Fibroblast of pulmonary artery (primary cell): ENCODE measurements around the gene LONP1.

Source experiments
- DNase-seq: peaks from one replicate; pipeline ENCODE4 v3.0.0-alpha.2; 2010; ENCODE audit warnings: low read depth
- H3K4me3 ChIP-seq: replicated peaks from 2 replicates; pipeline ENCODE4 v1.5.1; 2011; ENCODE audit warnings: low read depth, mild to moderate bottlenecking, control low read depth, low read length, moderate library complexity
- TF ChIP-seq, protein P1 (sequence below): IDR thresholded peaks from 2 replicates; pipeline ENCODE4 v1.5.1; 2011; ENCODE audit warnings: mild to moderate bottlenecking, control low read depth, low read length, inconsistent platforms; ENCODE audit errors: missing control alignments

LONP1 gene

GRCh38 chr19:5694956-5695648 is 24.8 kb downstream of the LONP1 start:
- no peak overlapping the region for H3K4me3 ChIP-seq
- TF ChIP-seq, protein P1, sequence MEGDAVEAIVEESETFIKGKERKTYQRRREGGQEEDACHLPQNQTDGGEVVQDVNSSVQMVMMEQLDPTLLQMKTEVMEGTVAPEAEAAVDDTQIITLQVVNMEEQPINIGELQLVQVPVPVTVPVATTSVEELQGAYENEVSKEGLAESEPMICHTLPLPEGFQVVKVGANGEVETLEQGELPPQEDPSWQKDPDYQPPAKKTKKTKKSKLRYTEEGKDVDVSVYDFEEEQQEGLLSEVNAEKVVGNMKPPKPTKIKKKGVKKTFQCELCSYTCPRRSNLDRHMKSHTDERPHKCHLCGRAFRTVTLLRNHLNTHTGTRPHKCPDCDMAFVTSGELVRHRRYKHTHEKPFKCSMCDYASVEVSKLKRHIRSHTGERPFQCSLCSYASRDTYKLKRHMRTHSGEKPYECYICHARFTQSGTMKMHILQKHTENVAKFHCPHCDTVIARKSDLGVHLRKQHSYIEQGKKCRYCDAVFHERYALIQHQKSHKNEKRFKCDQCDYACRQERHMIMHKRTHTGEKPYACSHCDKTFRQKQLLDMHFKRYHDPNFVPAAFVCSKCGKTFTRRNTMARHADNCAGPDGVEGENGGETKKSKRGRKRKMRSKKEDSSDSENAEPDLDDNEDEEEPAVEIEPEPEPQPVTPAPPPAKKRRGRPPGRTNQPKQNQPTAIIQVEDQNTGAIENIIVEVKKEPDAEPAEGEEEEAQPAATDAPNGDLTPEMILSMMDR: no peak
- no peak for DNase-seq

DNA sequence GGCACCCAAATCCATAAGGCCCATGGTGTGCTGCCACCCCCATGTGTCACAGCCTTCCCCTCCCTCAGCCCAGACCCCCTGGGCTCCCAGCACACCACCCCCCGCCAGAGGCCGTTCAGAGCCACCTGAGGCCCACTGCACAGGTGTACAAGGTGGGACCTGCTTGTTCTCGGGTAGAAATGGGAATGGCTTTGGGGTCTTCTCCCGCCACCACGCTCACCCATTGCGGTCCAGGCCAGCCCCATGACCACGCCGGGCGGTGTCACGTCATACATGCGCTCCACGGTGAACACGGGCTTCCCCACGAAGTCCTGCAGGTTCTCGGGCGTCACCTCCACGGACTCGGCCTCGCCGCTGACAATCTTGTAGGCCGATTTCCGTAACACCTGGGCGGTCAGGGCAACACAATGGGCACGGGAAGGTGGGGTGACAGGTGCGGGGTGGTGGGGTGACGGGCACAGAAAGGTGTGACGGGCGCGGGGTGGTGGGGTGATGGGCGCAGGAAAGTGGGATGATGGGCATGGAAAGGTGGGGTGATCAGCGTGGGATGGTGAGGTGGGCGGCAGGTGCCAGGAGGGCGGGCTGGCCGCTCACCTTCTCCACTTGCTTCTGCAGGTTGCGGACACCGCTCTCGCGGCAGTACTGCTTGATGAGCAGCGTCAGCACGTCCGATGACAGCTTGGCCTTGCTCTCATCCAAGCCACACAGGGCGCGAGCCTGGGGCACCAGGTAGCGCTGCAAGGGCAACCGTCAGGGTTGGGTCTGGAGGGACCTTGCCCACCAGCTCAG is 25.6 kb downstream of the LONP1 start:
- no peak for DNase-seq
- TF ChIP-seq, protein P1: no peak
- no peak overlapping the region for H3K4me3 ChIP-seq

GRCh38 chr19:5693195-5694166 is 26.5 kb downstream of the LONP1 start:
- TF ChIP-seq, protein P1: no peak

DNA sequence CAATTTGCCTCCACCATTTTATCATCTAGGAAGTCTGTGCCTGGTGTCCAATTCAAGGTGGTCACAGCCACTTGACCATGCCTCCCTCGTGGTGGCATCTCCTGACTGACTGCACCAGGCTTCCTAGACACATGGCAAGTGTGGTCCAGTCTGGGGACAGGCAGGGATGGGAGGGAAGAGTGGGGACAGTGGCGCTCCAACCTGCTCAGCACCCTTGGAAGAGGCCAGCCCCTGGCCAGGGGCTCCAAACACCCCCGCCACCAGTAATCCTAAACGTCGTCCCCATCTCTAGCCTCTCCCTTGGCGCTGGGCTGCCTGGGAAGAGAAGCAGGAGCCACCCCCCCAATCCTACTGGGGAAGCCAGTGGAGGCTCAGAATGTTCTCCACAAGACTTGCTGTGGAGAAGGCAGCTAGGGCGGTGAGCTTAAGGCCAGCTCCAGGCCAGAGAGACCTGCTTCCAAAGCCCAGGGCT is 27.2 kb downstream of the LONP1 start:
- no peak for DNase-seq
- no peak overlapping the region for H3K4me3 ChIP-seq
- TF ChIP-seq, protein P1: no peak

More at GRCh38 chr19:5693195-5694166, 26.5 kb downstream of the LONP1 start:
- DNase-seq: no peak
- no peak overlapping the region for H3K4me3 ChIP-seq

DNA sequence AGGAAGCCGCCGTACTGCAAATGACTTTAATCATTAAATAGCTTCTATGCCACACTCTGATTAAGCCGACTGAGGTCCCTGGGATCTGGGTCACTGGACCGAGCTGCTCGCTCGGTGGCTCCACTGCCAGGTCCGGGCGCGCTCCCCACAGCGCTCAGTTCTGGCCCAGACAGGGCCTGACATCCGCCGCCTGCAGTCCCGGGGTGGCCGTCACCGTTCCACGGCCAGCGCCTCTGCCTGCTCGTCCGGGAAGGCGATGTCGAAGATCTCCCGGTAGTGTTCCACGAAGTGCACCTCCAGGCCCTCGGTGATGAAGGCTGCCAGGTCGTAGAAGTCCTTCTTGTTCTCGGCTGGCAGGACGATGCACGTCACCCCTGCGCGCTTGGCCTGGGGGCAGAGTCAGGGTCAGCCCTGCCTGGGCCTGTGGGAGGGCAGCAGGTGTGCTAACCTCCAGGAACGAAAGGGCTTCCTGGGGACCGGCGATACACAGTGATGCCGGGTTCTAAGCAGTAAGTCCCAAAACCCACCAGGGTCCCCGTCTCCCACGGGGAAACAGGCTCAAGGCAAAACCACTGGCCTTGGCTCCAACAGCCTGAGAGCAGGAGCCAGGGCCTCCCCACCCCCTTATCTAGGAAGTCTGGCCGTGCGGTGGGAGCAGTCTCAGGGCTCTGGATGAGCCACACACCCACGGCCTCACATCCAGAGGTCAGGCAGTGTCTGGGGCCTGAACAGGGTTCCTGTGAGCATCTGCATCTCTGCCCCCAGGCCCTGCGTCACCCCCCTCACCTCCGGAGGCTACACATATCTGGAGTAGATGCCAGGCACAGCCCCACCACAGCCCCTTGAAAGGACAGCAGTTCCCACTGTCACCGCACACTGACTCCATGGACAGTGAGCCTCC is 27.9 kb downstream of the LONP1 start:
- H3K4me3 ChIP-seq: peak overlapping the region; percentile 97
- TF ChIP-seq, protein P1: no peak
- DNase-seq: no peak
